HG03060 (cell line): ENCODE measurements around the gene CARD11.

Source experiments
- ATAC-seq: cut with Tn5 transposase; IDR thresholded peaks from one replicate; pipeline ENCODE4 v1.9.1; 2021; ENCODE audit warnings: low read depth, moderate number of reproducible peaks; ENCODE audit not compliant: unreplicated experiment

Gene CARD11

DNA sequence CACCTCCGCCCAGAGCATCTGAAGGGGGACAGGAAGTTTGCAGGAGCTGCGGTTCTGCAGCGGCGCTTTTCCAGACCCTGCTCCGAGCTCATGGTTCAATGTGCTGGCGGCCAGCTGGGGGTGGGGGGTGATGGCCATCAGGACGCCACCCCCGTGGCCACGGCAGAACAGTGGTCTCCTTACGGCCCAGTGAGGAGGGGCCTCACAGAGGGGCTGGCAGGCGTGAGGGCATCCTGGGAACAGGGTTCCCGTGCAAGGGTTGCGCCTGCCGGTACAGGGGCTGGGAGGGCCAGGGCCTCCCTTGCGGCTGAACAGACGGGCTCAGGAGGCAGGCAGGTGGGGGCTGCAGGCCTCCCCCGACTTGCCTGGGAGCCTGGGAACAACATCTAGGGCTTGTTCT lies 160.6 kb downstream of the CARD11 start:
- no peak for ATAC-seq

GRCh38 chr7:2882111-2882510 lies 161.6 kb downstream of the CARD11 start:
- ATAC-seq: no peak

- no peak for ATAC-seq
Measured at GRCh38 chr7:2880874-2881533, 162.7 kb downstream of the CARD11 start.

- no peak for ATAC-seq
Measured at GRCh38 chr7:2880051-2880450, 163.6 kb downstream of the CARD11 start.

- ATAC-seq: no peak
Measured at GRCh38 chr7:2879354-2879753, 164.3 kb downstream of the CARD11 start.

DNA sequence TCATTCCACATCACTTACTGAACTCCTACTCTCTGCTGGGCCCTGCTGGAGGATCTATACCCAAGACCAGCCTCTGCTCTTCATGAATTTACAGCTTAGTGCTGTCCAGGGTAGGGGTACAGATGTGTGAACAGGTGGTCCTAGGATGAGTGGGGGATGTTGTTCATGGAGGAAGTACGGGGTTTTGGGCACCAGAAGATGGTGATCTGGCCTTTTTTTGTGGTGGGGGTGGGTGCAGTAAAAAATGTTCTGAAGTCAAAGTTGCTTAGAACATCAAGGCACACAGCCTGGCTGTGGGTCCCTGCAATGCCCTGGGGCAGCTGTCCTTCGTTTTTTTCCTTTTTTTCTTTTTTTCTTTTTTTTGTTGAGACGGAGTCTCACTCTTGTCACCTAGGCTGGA lies 165.4 kb downstream of the CARD11 start:
- ATAC-seq: no peak

- no peak for ATAC-seq
Measured at GRCh38 chr7:2876031-2876731, 167.5 kb downstream of the CARD11 start.

DNA sequence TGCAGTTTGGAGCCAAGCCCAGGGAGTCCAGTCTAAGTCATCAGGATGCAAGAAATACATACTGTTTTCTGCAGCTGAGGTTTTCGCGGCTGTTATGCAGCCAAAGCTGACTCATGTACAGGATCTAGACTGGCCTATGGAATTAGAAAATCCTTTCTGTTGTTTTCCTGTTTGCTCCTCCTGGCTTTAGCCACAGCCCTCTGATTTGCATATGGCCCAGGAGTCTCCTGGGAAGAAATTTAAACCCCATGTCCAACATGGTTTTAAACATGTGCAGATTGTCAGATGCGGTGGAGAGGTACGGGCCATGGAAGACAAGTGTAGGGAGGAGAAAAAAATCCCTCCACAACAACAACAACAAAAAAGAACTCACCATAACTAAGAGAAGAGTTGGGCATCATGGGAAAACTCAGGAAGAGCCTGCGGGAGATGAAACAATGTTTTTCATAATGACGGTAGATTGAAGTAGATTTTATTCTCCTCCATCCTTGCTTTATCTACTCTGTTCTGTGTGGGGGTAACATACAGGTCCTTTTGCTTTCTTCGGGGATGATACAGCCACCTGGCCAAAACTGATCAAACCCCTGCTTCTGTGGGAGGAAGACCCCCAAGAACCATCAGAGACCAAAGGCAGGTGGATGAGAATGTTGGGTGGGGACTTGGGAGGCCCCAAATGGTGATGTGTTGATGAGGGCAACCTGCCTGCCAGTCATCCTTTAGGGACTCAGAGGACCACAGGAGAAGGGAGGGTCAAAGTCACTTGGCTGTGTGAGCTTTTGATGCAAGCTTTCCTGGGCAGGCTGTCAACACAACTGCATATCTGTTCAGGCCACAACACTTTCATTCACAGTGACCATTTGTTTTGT lies 169.7 kb downstream of the CARD11 start:
- no peak for ATAC-seq

DNA sequence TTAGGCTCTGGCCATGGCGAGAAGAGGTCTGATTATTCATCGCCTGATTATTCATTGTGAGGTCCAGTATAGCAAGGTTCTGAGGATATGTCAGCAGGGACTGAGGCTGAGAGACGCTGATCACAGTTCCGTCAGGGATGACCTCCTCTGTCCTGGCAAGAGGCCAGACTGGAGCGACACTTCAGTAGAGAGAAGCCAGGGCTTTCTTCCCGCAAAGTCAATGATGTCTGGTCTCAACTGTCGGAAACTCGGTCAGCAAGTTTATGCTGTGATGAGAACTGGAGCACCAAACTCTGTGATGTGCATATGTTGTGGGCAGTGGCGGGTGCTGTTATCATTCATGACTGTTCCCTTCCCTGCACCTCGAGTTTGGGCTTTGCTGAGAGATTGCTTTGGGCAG lies 170.5 kb downstream of the CARD11 start:
- no peak for ATAC-seq

DNA sequence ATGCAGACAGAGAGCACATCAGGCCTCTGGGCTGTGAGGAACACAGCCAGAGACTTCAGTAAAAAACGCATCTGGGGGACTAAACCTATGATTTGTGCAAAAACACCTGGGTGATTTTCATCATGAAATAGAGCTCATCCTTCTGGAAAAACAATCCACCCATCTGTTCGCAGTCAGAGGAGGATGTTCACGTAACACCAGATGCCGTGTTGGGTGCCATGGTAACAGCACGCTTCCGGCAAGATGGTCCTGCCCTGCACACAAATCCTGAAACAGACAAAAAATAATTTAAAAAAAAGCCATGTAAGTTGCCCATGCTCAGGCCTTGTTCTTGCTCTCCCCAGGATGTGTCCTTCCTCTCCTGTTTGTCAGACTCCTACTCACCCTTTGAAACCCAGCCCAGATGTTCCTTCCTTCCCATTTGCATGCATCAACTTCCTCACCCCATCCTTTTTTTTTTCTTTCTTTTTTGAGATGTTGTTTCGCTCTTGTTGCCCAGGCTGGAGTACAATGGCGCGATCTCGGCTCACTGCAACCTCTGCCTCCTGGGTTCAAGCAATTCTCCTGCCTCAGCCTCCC lies 171.3 kb downstream of the CARD11 start:
- no peak for ATAC-seq

DNA sequence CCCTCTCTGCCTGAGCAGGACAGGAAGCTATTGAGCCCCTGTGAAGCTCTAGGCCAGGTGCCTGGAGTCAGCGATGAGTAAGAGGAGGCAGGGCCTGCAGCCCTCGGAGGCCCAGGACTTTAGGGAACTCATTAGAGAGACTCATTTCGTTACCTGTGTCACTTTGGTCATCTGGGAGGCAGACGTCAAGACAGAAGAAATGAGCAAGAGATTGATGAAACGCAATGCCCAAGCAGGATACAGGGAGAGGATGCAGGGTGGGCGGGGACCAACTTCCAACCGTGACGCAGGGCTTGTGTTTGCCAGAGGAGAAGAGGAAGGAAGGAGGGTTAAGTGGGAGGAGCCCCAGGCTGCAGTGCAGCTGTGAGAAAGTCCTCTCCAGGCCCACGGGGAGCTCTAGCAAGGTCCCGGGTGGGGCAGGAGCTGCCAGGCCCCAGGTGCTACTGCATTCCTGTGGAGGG lies 173.2 kb downstream of the CARD11 start:
- no peak for ATAC-seq

DNA sequence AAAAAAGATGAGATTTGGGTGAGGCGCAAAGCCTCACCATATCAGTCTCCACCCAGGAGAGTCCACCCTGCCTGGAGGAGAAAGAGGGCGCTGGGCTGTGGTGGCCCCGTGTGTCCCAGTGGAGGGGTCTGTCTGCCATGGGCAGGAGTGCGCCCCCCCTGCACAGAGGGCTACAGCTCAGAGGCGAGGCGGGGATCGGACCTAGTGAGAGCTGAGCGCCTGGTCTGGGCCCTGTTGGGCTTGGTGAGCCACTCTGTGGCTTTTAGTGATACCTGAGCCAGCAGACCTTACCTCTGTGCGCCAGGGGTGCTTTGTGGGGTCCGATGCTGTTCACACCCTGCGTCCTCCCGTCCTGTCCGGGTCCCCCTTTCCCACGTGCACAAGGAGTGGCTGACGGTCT lies 173.7 kb downstream of the CARD11 start:
- ATAC-seq: no peak

- no peak for ATAC-seq
Measured at GRCh38 chr7:2866601-2867000, 177.1 kb downstream of the CARD11 start.

GRCh38 chr7:2864999-2865670 lies 178.5 kb downstream of the CARD11 start:
- no peak for ATAC-seq

DNA sequence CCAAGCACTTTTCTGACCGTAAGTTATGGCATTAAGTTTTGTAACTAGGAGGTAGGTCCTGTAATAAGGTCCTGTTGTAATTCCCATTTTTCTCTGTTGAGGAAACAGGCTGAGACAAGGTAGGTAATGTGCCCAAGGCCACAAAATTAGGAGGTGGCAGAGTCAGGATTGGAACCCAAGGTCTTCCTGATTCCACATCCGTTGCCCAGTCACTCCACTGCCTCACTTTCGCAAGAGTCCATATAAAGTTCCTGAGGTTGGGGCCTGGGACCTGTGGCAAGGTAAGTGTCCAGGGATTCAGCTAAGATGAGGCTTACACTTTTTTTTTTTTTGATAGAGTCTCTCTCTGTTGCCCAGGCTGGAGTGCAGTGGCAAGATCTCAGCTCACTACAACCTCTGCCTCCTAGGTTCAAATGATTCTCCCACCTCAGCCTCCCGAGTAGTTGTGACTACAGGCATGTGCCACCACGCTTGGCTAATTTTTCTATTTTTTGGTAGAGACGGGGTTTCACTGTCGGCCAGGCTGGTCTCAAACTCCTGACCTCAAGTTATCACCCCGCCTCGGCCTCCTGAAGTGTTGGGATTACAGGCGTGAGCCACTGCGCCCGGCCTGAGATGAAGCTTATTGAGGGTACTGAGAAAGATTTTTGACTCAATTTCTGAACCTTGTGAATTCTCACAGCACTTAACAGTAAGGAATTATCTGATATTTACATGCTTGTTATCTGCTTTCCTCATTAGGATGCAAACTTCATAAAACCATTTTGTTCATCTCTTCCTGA lies 179.3 kb downstream of the CARD11 start:
- ATAC-seq: no peak

DNA sequence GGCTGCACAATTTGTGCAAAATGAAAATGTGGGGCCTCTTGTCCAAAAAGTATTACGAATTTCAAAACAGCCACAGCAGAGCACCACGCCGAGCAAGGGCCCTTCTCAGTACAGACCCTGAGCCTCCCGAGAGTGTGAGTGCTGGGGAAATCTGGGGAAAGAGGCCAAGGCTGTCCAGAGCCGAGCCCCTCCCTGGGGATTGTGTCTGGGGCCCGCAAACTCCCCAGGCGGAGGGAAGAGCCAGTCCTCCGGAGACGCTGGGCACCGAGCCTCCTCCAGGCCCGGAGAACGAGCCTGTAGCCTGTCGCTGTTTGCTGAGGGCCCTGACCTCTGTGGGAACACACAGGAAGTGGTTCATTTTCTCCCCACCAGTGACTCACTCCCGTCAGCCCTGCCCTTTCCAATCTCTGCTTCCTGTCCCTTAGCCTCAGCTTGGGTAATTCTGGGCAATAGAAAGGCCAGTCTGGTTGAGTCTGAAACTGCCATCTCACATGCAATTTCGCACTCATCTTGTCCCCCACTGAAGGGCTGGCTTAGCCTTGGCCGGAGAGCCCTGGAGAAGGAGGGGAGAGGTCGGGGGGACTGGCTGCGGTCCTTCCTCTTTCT lies 180.1 kb downstream of the CARD11 start:
- ATAC-seq: peak; percentile 92

DNA sequence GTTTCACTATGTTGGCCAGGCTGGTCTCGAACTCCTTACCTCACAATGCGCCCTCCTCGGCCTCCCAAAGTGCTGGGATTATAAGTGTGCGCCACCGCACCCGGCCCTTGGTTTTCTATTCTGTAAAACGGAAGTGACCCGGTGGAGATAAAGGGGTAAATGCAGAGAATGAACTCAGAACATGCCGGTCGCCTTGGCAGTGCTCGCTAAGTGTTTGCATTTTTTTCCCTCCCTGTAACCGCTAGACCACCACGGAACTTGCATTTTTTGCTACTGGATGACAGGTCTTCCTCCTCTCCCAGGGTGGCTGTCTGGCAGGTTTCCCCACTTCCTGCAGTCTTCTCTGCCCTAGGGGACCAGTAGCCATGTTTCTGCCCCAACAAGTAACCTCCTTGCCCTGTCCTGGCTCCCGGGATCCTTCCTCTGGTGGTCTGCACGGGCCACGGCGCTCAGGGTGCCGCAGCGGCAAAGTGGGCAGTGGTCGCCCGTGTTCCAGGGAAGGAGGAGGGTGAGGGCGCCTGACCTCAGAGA lies 180.8 kb downstream of the CARD11 start:
- no peak for ATAC-seq

DNA sequence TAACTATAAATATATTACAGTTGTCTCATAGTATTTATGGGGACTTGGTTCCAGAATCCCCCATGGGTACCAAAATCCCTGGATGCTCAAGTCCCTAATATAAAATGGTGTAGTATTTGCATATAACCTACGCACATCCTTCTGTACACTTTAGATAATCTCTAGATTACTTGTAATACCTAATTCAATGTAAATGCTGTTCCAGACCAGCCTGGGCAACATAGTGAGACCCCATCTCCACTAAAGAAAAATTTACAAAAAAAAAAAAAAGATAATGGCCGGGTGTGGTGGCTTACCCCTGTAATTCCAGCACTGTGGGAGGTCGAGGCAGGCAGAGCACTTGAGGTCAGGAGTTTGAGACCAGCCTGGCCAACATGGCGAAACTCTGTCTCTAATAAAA lies 182.2 kb downstream of the CARD11 start:
- no peak for ATAC-seq

DNA sequence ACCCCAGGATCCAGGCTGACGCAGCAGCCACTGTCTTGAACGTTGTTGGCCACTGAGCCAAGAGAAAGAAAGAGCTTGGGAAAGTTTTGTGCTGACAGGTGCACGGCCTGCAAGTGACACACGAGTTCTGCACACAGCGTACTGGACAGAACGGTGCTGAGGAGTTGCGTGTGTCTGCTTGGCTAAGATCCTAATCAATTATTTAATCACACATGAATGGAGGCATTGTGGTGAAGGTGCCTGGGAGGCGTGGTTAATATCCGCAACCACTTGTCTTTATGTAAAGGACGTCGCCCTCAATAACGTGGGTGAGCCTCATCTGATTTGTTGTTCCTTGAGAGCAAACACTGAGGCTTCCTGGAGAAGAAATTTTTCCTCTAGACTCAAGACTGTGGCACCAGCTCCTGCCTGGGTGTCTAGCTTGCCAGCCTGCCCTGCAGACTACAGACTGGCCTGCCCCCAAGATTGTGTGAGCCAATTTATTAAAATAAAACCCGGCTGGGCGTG lies 183.0 kb downstream of the CARD11 start:
- no peak for ATAC-seq
